ENCODE measurements around the gene NHLRC4. TPM values are rescaled to one million over a fixed set of nuclear protein-coding genes. Genes with fewer than 3 reads are reported as not detected.

The NHLRC4 gene
- polyA plus RNA-seq, 6 donors from 2014 or later: 0.90 to 3.4 (median 1.9) TPM

DNA sequence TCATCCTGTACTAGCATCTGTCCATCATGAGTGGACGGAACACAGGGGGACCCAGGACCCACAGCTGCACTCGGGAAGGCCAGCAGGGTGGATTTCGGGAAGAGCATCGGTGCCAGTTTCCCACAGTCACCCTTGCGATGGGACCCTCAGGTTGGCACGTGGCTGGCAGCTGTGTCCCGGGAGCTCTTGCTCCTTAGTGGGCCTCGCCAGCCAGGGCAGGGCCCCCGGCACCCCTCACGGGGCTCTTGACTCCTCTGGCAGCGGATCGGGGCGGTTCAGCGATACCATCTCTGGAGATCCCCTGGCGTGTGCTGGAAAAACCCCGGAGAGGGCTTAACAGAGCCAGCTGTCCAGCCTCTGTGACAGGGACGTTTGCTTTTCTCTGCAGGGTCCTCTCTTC is 30.1 kb upstream of the NHLRC4 start:
- H3K4me3 Mint-ChIP-seq: no peak overlapping the region
- H3K27me3 Mint-ChIP-seq: no peaks in the 10 kb centered on the region
- DNase-seq (no peak), ATAC-seq (ENCODE audit: low read depth in 2 of 2) (no peak)
- no peaks in the 10 kb centered on the region for H3K36me3 Mint-ChIP-seq
- no peak overlapping the region for H3K27ac Mint-ChIP-seq
- H3K4me1 Mint-ChIP-seq: no peaks in the 10 kb centered on the region
- no peaks in the 10 kb centered on the region for H3K9me3 Mint-ChIP-seq

DNA sequence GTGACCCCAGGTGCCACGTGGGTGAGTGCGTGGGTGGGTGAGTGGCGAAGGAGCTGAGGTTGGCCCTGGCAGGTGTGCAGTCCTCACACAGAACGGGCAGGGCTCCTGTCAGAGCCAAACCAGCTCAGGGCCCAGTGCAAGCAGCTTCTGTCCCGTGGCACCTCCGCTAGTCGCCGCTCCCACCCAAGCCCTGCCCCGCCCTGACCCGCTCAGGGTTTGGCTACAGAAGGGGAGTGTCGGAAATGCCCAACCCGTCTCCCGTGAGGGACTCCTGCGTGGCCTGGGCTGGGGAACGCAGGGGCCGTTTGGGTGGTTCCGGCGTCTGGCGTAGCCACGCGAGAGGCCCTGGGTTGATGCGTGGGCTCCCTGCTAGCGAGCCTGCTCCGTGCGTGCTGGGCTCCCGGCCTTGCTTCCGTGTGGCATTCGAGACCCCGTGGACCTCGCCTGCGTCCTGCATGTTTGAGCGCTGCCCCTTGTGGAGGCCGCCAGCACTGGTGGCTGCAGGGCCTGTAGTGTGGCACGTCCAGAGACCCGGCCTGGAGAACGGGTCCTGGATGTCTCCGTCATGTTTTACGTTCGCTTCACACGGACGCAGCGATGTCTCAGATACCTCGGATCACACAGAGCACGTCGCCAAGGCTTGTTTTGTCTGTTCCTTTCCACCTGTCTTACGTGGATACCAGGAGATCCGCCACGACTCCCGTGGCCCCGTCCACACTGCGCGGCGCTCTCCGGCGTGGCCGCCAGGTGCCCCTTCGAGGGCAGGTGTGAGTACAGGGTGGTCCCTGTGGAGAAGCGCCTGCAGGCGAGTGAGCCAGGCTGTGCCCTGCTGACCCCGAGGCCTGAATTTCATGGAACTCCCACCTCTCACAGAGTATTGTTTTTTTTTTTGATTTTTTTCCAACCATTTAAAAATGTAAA is 29.1 kb upstream of the NHLRC4 start:
- no peak for ATAC-seq (ENCODE audit: low read depth in 2 of 2)

DNA sequence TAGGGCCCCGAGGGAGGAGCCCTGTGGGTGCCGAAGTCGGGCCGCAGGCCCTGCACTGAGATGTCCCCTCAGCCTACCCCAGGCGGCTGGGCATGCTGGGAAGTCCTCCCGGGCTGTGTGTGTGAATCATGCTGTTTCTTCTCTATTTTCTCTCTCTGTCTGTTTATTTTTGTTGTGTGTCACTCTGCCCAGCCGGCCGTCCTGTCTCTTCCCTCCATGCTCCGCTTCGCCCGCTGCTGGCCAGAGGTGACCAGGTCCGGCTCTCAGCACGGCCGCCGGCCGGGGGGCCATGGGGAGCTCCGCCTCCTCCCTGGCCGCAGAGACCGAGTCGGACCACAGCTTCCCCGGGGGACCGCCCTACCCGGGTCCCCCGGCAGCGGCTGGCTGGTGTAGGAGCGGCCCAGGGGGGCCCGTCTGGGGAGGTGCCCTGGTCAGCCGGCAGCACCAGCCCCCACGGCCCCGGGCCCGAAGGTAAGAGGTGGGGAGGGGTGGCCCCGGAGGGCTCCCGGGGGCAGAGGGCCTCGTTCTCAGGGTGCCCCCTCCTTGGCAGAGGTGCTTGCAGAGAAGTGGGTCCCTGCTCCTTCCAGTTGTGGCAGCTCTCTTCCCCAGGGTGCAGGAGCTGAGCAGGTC is 26.8 kb upstream of the NHLRC4 start:
- Mint-ChIP-seq H3K9me3 (no peaks in the 10 kb centered on the region), H3K36me3 (no peaks in the 10 kb centered on the region), H3K4me3 (no peak overlapping the region), H3K27ac (peak overlapping the region in 1 of 6 donors; percentile 19), H3K27me3 (no peaks in the 10 kb centered on the region), H3K4me1 (peaks cover 0 to 3% (median 0%) of the 10 kb centered on the region in 3 donors)
- DNase-seq (no peak), ATAC-seq (ENCODE audit: low read depth in 2 of 2) (no peak)

More for the DNA sequence above, 29.1 kb upstream of the NHLRC4 start:
- H3K27me3 Mint-ChIP-seq: no peaks in the 10 kb centered on the region
- no peak for DNase-seq
- H3K27ac Mint-ChIP-seq: no peak overlapping the region
- H3K4me3 Mint-ChIP-seq: no peak overlapping the region
- H3K9me3 Mint-ChIP-seq: no peaks in the 10 kb centered on the region
- peaks cover 0 to 3% (median 0%) of the 10 kb centered on the region in 3 donors for H3K4me1 Mint-ChIP-seq
- H3K36me3 Mint-ChIP-seq: no peaks in the 10 kb centered on the region

DNA sequence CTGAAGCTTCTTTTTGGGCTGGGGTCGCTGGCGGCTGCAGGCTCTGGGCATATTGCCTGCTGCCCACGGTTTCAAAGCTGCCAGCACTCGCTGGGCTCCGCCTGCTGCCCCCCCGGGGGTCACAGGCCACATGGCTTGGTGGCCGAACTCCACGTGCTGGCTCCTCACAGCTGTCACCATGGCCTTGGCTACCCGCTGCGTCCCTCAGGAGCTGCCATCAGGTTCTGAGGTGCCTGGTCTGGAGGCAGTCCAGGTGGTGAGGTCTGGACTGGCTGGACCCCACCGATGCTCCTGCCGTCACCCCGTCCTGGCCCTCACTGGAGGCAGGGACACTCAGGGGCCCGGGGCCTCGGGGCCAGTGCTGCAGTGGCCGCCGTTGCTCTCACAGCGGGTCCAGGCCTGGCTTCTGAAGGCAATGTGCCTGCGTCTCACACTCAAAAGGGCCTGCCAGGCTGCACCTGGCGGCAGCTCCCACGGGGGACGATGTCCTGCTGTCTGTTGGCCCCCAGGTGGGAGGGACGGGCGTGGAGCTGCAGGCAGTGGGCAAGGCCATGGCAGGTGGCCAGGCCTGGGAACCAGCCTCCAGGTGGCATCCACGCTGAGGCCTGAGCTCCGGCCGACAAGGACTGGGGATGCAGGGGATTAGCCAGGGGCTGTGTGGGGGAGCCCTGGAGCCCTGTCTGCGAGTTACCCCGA is 26.0 kb upstream of the NHLRC4 start:
- no peak overlapping the region for H3K27ac Mint-ChIP-seq
- no peaks in the 10 kb centered on the region for H3K9me3 Mint-ChIP-seq
- DNase-seq (no peak), ATAC-seq (ENCODE audit: low read depth in 2 of 2) (no peak)
- H3K4me1 Mint-ChIP-seq: peaks cover 0 to 3% (median 0%) of the 10 kb centered on the region in 3 donors
- no peaks in the 10 kb centered on the region for H3K27me3 Mint-ChIP-seq
- H3K4me3 Mint-ChIP-seq: no peak overlapping the region
- H3K36me3 Mint-ChIP-seq: no peaks in the 10 kb centered on the region

DNA sequence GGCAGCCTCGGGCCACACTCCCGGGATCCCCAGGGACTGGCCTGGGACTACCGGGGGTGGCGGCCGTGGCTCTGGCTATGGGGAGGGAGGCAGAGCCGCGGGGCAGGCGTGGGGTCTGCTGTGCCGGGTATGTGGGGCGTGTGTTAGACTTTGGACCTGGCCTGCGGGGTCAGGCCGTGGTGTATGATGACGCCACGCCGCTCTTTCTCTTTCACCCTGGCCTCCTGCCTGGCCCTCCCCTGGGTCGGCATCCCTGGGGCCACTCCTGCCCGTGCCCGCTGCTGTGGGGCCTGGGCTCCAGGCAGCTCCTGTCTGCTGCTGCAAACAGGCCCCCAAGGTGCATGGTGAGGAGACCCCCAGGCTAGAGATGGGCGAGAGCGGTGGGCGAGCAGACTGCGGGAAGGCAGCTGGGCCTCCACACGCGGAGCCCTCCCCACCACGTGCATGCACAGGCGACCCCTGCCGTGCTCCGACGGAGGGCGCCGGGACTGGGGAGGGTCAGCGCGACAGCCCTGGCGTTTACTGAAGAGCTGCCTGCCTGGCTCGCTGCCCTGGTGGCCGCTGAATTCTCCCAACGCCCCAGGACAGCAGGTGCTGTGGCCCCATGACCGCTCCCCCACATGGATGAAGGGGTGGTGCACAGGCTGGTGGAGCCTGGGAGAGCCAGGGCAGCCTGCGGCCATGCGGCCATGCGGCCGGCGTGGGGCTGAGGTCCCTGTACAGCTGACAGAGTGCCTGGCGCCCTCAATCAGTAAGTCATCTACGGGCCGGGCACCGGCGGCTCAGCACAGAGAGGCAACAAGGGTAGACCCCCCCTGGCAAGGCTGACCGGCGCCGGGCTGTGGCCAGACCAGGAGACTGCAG is 23.3 kb upstream of the NHLRC4 start:
- no peak overlapping the region for H3K4me3 Mint-ChIP-seq
- DNase-seq: no peak
- ATAC-seq (ENCODE audit: low read depth in 2 of 2): no peak
- H3K27ac Mint-ChIP-seq: no peak overlapping the region
- H3K27me3 Mint-ChIP-seq: no peaks in the 10 kb centered on the region
- H3K9me3 Mint-ChIP-seq: no peaks in the 10 kb centered on the region
- peaks cover 0 to 3% (median 0%) of the 10 kb centered on the region in 3 donors for H3K4me1 Mint-ChIP-seq
- no peaks in the 10 kb centered on the region for H3K36me3 Mint-ChIP-seq

DNA sequence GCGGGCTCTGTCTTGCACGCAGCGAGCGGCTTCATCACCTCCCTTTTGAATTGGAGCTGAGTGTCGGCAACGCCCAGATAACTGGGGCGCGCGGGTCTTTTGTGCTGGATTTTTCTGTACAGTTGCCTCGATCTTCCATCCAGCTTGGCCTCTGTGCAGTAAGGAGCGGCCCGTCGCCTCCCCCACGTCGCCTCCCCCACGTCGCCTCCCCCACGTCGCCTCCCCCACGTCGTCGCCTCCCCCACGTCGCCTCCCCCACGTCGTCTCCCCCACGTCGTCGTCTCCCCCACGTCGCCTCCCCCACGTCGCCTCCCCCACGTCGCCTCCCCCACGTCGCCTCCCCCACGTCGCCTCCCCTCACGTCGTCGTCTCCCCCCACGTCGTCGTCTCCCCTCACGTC is 22.3 kb upstream of the NHLRC4 start:
- Mint-ChIP-seq H3K27me3 (no peaks in the 10 kb centered on the region), H3K9me3 (no peaks in the 10 kb centered on the region), H3K27ac (no peak overlapping the region), H3K4me3 (no peak overlapping the region), H3K36me3 (no peaks in the 10 kb centered on the region), H3K4me1 (peaks cover 0 to 3% (median 0%) of the 10 kb centered on the region in 3 donors)
- ATAC-seq (ENCODE audit: low read depth in 2 of 2): no peak
- DNase-seq: no peak

DNA sequence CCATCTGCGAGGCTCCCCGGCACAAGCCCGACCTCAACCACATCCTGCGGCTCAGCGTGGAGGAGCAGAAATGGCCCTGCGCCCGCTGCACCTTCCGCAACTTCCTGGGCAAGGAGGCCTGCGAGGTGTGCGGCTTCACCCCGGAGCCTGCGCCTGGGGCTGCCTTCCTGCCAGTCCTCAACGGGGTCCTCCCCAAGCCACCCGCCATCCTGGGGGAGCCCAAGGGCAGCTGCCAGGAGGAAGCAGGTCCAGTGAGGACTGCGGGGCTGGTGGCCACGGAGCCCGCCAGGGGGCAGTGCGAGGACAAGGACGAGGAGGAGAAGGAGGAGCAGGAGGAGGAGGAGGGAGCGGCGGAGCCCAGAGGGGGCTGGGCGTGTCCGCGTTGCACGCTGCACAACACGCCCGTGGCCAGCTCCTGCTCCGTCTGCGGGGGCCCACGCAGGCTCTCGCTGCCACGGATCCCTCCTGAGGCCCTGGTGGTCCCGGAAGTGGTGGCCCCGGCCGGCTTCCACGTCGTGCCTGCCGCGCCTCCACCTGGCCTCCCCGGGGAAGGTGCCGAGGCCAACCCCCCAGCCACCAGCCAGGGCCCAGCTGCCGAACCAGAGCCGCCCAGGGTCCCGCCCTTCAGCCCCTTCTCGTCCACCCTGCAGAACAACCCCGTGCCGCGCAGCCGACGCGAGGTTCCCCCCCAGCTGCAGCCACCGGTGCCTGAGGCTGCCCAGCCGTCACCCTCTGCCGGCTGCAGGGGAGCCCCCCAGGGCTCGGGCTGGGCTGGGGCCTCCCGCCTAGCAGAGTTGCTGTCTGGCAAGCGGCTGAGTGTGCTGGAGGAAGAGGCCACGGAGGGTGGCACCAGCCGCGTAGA is 19.7 kb upstream of the NHLRC4 start:
- H3K27ac Mint-ChIP-seq: no peak overlapping the region
- H3K27me3 Mint-ChIP-seq: no peaks in the 10 kb centered on the region

DNA sequence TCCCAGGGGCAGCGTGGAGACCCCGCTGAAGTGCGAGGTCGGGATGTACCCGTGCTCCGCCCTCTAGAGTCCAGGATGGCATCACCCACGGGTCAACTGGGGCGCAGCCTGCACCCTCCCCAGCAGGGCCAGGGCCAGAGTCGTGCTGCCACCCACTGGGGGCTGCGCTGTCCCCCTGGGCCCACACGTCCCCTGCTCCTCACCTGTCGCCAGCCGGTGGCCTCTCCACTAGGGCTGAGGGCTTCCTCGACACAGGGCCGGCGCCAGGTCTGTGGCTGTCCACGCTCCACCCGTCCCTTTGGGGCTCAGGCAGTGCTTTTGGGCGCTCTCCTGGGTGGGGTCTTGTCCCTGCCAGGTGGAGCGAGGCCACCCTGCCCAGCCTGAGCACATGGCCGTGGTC is 18.2 kb upstream of the NHLRC4 start:
- ATAC-seq (ENCODE audit: low read depth in 2 of 2): no peak
- Mint-ChIP-seq H3K36me3 (no peaks in the 10 kb centered on the region), H3K27me3 (no peaks in the 10 kb centered on the region), H3K4me3 (no peak overlapping the region), H3K4me1 (no peaks in the 10 kb centered on the region), H3K9me3 (no peaks in the 10 kb centered on the region), H3K27ac (no peak overlapping the region)
- DNase-seq: no peak

More for the DNA sequence above, 19.7 kb upstream of the NHLRC4 start:
- Mint-ChIP-seq H3K4me1 (peaks cover 0 to 2% (median 0%) of the 10 kb centered on the region in 3 donors), H3K9me3 (no peaks in the 10 kb centered on the region), H3K4me3 (peak overlapping the region in 3 of 8 donors; percentile 6 to 52 (median 32)), H3K36me3 (no peaks in the 10 kb centered on the region)
- ATAC-seq (ENCODE audit: low read depth in 2 of 2): peak; percentile 76 to 77
- no peak for DNase-seq

DNA sequence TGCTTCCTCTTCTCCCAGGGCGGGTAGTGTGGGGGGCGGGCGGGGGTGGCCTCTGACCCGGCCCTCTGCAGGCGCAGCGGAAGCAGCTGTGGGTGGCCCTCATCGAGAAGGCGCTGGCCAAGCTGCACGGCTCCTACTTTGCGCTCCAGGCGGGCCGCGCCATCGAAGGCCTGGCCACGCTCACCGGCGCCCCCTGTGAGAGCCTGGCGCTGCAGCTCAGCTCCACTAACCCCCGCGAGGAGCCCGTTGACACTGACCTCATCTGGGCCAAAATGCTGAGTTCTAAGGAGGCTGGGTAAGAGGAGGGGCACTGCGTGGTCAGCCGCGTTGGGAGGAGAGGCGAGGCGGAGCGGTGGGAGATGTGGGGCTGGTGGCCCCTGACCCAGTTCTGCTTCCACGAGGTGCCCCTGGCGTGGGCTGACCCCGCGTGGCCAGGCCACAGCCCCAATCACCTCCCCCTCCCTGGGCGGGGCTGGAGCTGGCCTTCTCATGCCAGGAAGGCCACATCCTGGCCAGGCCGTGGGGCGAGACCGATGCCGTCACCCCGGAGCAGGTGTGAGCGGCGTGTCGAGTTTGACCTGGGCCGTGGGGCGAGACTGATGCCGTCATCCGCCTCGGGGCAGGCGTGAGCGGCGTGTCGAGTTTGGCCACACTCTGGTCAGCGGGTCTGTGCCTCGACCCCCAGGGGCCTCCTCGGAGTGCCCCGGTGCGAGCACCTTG is 17.1 kb upstream of the NHLRC4 start:
- DNase-seq: no peak
- Mint-ChIP-seq H3K36me3 (no peaks in the 10 kb centered on the region), H3K4me1 (no peaks in the 10 kb centered on the region), H3K27me3 (no peaks in the 10 kb centered on the region), H3K4me3 (no peak overlapping the region), H3K9me3 (no peaks in the 10 kb centered on the region), H3K27ac (no peak overlapping the region)
- ATAC-seq (ENCODE audit: low read depth in 2 of 2): no peak

DNA sequence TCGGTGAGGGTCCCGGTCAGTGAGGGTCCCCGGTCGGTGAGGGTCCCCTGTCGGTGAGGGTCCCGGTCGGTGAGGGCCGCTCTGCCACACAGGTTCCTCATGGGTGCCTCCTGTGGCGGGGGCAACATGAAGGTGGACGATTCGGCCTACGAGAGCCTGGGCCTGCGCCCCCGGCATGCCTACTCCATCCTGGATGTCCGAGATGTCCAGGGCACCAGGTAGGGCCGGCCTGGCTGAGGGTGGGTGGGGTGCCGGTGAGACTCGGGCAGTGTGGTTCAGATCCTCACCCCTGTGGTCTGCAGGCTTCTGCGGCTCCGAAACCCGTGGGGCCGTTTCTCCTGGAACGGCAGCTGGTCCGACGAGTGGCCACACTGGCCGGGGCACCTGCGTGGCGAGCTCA is 15.6 kb upstream of the NHLRC4 start:
- no peak overlapping the region for H3K4me3 Mint-ChIP-seq
- ATAC-seq (ENCODE audit: low read depth in 2 of 2) (no peak), DNase-seq (no peak)
- H3K27ac Mint-ChIP-seq: no peak overlapping the region
- no peaks in the 10 kb centered on the region for H3K27me3 Mint-ChIP-seq
- H3K9me3 Mint-ChIP-seq: no peaks in the 10 kb centered on the region
- no peaks in the 10 kb centered on the region for H3K4me1 Mint-ChIP-seq
- H3K36me3 Mint-ChIP-seq: no peaks in the 10 kb centered on the region

DNA sequence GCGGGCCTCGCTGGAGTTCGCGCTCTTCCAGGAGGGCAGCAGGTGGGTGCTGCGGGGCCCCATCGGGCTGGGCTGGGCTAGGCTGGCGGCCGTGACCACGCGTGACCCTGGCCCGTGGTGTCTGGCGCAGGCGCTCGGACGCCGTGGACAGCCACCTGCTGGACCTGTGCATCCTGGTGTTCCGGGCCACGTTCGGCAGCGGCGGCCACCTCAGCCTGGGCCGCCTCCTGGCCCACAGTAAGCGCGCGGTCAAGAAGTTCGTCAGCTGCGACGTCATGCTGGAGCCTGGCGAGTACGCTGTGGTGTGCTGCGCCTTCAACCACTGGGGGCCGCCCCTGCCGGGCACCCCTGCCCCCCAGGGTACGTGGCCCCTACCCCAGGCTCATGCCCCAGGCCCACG is 14.6 kb upstream of the NHLRC4 start:
- H3K4me3 Mint-ChIP-seq: no peak overlapping the region
- peaks cover 0 to under 1% (median 0%) of the 10 kb centered on the region in 3 donors for H3K27me3 Mint-ChIP-seq

More for the DNA sequence above, 14.6 kb upstream of the NHLRC4 start:
- Mint-ChIP-seq H3K4me1 (no peaks in the 10 kb centered on the region), H3K36me3 (no peaks in the 10 kb centered on the region), H3K9me3 (no peaks in the 10 kb centered on the region), H3K27ac (no peak overlapping the region)
- DNase-seq (no peak), ATAC-seq (ENCODE audit: low read depth in 2 of 2) (no peak)
